Liver (tissue), 3 donors: ENCODE measurements around the gene ALDH7A1.

ENCODE experiments used
- EGR1 ChIP-seq, 2 donors: IDR thresholded peaks; 2 replicates each; pipeline ENCODE4 v1.6.1; 2016 to 2018; ENCODE audit warnings: antibody characterized with exemption in 2 of 2, low read depth in 2 of 2
- FOXA1 ChIP-seq: IDR thresholded peaks from 2 replicates; pipeline ENCODE4 v1.6.1; 2016; ENCODE audit warnings: antibody characterized with exemption
- GABPA ChIP-seq, 2 donors: IDR thresholded peaks in 1 of 2; conservative IDR thresholded peaks in 1 of 2; 2 replicates each; pipeline ENCODE4 v1.6.1; 2016; ENCODE audit warnings: antibody characterized with exemption in 2 of 2, mild to moderate bottlenecking in 1 of 2, moderate library complexity in 1 of 2
- JUND ChIP-seq, 2 donors: IDR thresholded peaks; 2 replicates each; pipeline ENCODE4 v1.6.1; 2016; ENCODE audit warnings: antibody characterized with exemption in 2 of 2
- NR2F2 ChIP-seq: IDR thresholded peaks from 2 replicates; pipeline ENCODE4 v1.6.1; 2016; ENCODE audit warnings: antibody characterized with exemption
- RAD21 ChIP-seq, 2 donors: IDR thresholded peaks; 2 replicates each; pipeline ENCODE4 v1.6.1; 2016; ENCODE audit warnings: antibody characterized with exemption in 2 of 2, mild to moderate bottlenecking in 2 of 2
- RXRA ChIP-seq, 2 donors: IDR thresholded peaks; 2 replicates each; pipeline ENCODE4 v1.6.1; 2017 to 2018; ENCODE audit warnings: antibody characterized with exemption in 2 of 2, mild to moderate bottlenecking in 1 of 2
- SP1 ChIP-seq: IDR thresholded peaks from 2 replicates; pipeline ENCODE4 v1.6.1; 2018; ENCODE audit warnings: antibody characterized with exemption, mild to moderate bottlenecking
- TAF1 ChIP-seq: conservative IDR thresholded peaks from 2 replicates; pipeline ENCODE4 v1.6.1; 2016; ENCODE audit warnings: antibody characterized with exemption, mild to moderate bottlenecking
- YY1 ChIP-seq: IDR thresholded peaks from 2 replicates; pipeline ENCODE4 v1.6.1; 2016; ENCODE audit warnings: antibody characterized with exemption, mild to moderate bottlenecking
- TF ChIP-seq, protein P1 (sequence below): fragments of 150-350 bp; IDR thresholded peaks from 2 replicates; pipeline ENCODE4 v1.5.1; 2017; ENCODE audit warnings: improper control_type of control experiment, low read depth, low read length; ENCODE audit not compliant: missing input control
- TF ChIP-seq, protein P2 (sequence below): IDR thresholded peaks from 2 replicates; pipeline ENCODE4 v1.6.1; 2016; ENCODE audit warnings: antibody characterized with exemption
- TF ChIP-seq, protein P3 (sequence below): IDR thresholded peaks from 2 replicates; pipeline ENCODE4 v1.6.1; 2016; ENCODE audit warnings: antibody characterized with exemption, mild to moderate bottlenecking
- TF ChIP-seq, protein P4 (sequence below): IDR thresholded peaks from 2 replicates; pipeline ENCODE4 v1.6.1; 2016; ENCODE audit warnings: antibody characterized with exemption
- donor health status: healthy.
- donor health status: healthy.

DNA sequence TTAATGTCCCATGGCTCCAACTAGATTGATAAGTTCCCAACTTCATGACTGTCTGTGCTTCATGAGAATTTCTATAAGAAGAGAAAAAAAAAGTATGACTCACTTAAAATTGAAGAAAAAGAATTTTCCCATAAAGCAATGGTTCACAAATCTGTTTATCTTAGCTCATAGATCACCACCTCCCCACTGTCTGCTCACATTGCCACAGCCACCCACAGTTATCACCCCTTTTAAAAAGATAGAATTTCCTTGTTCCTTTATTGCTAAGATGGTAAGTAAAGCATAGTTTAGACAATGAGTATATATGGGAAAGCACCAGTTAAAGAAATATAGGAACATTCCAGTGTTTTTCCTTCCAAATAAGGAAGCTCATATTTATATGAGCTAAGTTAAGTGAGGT lies 67.1 kb downstream of the ALDH7A1 start:
- TF ChIP-seq, protein P1, sequence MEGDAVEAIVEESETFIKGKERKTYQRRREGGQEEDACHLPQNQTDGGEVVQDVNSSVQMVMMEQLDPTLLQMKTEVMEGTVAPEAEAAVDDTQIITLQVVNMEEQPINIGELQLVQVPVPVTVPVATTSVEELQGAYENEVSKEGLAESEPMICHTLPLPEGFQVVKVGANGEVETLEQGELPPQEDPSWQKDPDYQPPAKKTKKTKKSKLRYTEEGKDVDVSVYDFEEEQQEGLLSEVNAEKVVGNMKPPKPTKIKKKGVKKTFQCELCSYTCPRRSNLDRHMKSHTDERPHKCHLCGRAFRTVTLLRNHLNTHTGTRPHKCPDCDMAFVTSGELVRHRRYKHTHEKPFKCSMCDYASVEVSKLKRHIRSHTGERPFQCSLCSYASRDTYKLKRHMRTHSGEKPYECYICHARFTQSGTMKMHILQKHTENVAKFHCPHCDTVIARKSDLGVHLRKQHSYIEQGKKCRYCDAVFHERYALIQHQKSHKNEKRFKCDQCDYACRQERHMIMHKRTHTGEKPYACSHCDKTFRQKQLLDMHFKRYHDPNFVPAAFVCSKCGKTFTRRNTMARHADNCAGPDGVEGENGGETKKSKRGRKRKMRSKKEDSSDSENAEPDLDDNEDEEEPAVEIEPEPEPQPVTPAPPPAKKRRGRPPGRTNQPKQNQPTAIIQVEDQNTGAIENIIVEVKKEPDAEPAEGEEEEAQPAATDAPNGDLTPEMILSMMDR = no peak
- TF ChIP-seq RAD21 (IDR thresholded peaks at IDR 0.05) (no peak), TAF1 (no peak), YY1 (no peak), JUND (IDR thresholded peaks at IDR 0.05) (no peak), GABPA (IDR thresholded peaks at IDR 0.05 in 1 of 2, conservative IDR thresholded peaks at IDR 0.05 in 1 of 2) (no peak), RXRA (IDR thresholded peaks at IDR 0.05) (no peak), SP1 (no peak), NR2F2 (no peak), EGR1 (IDR thresholded peaks at IDR 0.05; ENCODE audit: low read depth in 2 of 2) (no peak), FOXA1 (no peak)
- TF ChIP-seq, protein P2, sequence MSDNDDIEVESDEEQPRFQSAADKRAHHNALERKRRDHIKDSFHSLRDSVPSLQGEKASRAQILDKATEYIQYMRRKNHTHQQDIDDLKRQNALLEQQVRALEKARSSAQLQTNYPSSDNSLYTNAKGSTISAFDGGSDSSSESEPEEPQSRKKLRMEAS = no peak
- TF ChIP-seq, protein P3, sequence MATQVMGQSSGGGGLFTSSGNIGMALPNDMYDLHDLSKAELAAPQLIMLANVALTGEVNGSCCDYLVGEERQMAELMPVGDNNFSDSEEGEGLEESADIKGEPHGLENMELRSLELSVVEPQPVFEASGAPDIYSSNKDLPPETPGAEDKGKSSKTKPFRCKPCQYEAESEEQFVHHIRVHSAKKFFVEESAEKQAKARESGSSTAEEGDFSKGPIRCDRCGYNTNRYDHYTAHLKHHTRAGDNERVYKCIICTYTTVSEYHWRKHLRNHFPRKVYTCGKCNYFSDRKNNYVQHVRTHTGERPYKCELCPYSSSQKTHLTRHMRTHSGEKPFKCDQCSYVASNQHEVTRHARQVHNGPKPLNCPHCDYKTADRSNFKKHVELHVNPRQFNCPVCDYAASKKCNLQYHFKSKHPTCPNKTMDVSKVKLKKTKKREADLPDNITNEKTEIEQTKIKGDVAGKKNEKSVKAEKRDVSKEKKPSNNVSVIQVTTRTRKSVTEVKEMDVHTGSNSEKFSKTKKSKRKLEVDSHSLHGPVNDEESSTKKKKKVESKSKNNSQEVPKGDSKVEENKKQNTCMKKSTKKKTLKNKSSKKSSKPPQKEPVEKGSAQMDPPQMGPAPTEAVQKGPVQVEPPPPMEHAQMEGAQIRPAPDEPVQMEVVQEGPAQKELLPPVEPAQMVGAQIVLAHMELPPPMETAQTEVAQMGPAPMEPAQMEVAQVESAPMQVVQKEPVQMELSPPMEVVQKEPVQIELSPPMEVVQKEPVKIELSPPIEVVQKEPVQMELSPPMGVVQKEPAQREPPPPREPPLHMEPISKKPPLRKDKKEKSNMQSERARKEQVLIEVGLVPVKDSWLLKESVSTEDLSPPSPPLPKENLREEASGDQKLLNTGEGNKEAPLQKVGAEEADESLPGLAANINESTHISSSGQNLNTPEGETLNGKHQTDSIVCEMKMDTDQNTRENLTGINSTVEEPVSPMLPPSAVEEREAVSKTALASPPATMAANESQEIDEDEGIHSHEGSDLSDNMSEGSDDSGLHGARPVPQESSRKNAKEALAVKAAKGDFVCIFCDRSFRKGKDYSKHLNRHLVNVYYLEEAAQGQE = no peak
- TF ChIP-seq, protein P4, sequence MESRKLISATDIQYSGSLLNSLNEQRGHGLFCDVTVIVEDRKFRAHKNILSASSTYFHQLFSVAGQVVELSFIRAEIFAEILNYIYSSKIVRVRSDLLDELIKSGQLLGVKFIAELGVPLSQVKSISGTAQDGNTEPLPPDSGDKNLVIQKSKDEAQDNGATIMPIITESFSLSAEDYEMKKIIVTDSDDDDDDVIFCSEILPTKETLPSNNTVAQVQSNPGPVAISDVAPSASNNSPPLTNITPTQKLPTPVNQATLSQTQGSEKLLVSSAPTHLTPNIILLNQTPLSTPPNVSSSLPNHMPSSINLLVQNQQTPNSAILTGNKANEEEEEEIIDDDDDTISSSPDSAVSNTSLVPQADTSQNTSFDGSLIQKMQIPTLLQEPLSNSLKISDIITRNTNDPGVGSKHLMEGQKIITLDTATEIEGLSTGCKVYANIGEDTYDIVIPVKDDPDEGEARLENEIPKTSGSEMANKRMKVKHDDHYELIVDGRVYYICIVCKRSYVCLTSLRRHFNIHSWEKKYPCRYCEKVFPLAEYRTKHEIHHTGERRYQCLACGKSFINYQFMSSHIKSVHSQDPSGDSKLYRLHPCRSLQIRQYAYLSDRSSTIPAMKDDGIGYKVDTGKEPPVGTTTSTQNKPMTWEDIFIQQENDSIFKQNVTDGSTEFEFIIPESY = no peak
